GM23338 (cell line): ENCODE measurements around the gene RAB30. TPM values are rescaled to one million over a fixed set of nuclear protein-coding genes. Genes with fewer than 3 reads are reported as not detected.

Source experiments
- ATAC-seq: fragments of 200-7000 bp; cut with Tn5 transposase; 3 replicates; pipeline ENCODE4 v1.9.1; 2020
- DNase-seq: peaks from one replicate; pipeline ENCODE4 v3.0.0-alpha.2; 2015; ENCODE audit warnings: low spot score
- H2AFZ ChIP-seq: fragments of 200-600 bp; sonication (generic); 2 replicates; pipeline ENCODE4 v1.8.0; 2016; ENCODE audit warnings: antibody characterized with exemption, mild to moderate bottlenecking, moderate library complexity
- H3F3A ChIP-seq: fragments of 200-600 bp; sonication (generic); replicated peaks from 2 replicates; pipeline ENCODE4 v1.8.0; 2017; ENCODE audit warnings: antibody characterized with exemption, mixed run types, low read depth
- H3K27ac ChIP-seq: fragments of 200-600 bp; sonication (generic); 2 replicates; pipeline ENCODE4 v1.6.1; 2016; ENCODE audit warnings: low read depth
- H3K27me3 ChIP-seq: fragments of 200-600 bp; sonication (generic); 2 replicates; pipeline ENCODE4 v1.8.0; 2016; ENCODE audit warnings: mild to moderate bottlenecking, mixed run types, moderate library complexity; ENCODE audit not compliant: insufficient read depth
- H3K36me3 ChIP-seq: fragments of 200-600 bp; sonication (generic); 2 replicates; pipeline ENCODE4 v1.8.0; 2016; ENCODE audit warnings: mild to moderate bottlenecking; ENCODE audit not compliant: insufficient read depth
- H3K4me1 ChIP-seq: fragments of 200-600 bp; sonication (generic); 2 replicates; pipeline ENCODE4 v1.8.0; 2016; ENCODE audit warnings: mild to moderate bottlenecking, moderate library complexity; ENCODE audit not compliant: insufficient read depth
- H3K4me2 ChIP-seq: fragments of 200-600 bp; sonication (generic); 2 replicates; pipeline ENCODE4 v1.7.1; 2017; ENCODE audit warnings: mixed run types
- H3K4me3 ChIP-seq: fragments of 200-600 bp; sonication (generic); 2 replicates; pipeline ENCODE4 v1.6.1; 2016; ENCODE audit warnings: mixed run types
- H3K79me2 ChIP-seq: fragments of 200-600 bp; sonication (generic); replicated peaks from 2 replicates; pipeline ENCODE4 v1.8.0; 2017; ENCODE audit warnings: mild to moderate bottlenecking; ENCODE audit not compliant: insufficient read depth
- H3K9me2 ChIP-seq: fragments of 200-600 bp; sonication (generic); 2 replicates; pipeline ENCODE4 v1.8.0; 2017; ENCODE audit not compliant: insufficient read depth
- H4K20me1 ChIP-seq: fragments of 200-600 bp; sonication (generic); replicated peaks from 2 replicates; pipeline ENCODE4 v1.8.0; 2017; ENCODE audit warnings: mild to moderate bottlenecking; ENCODE audit not compliant: insufficient read depth
- H3K27ac Mint-ChIP-seq: 2 replicates; pipeline ENCODE4 v1.8.0; 2020; ENCODE audit warnings: inconsistent platforms, mild to moderate bottlenecking, moderate library complexity, mixed read lengths
- H3K27me3 Mint-ChIP-seq: 3 replicates; pipeline ENCODE4 v1.8.0; 2022; ENCODE audit warnings: low read depth, mild to moderate bottlenecking, moderate library complexity, mixed read lengths, inconsistent platforms; ENCODE audit not compliant: insufficient read depth, poor library complexity
- H3K36me3 Mint-ChIP-seq: 3 replicates; pipeline ENCODE4 v1.8.0; 2021; ENCODE audit warnings: low read depth, mild to moderate bottlenecking, inconsistent platforms, moderate library complexity, mixed read lengths
- H3K4me1 Mint-ChIP-seq: 3 replicates; pipeline ENCODE4 v1.8.0; 2020; ENCODE audit warnings: mild to moderate bottlenecking, inconsistent platforms, mixed read lengths
- H3K4me3 Mint-ChIP-seq: 3 replicates; pipeline ENCODE4 v1.8.0; 2021; ENCODE audit warnings: moderate library complexity, mild to moderate bottlenecking, inconsistent platforms, mixed read lengths
- H3K9me3 Mint-ChIP-seq: 3 replicates; pipeline ENCODE4 v1.8.0; 2020; ENCODE audit warnings: moderate library complexity, mild to moderate bottlenecking, inconsistent platforms, mixed read lengths
- CREB1 ChIP-seq: fragments of 250-450 bp; sonication (Bioruptor Pico); IDR thresholded peaks from 2 replicates; pipeline ENCODE4 v1.5.0; 2020; ENCODE audit warnings: low read depth, mild to moderate bottlenecking, moderate library complexity
- CTCF ChIP-seq, 2 experiments: fragments of 200-600 bp in 1 of 2; sonication (generic) in 1 of 2; conservative IDR thresholded peaks; 2 replicates each; pipeline versions ENCODE4 v1.5.1 to v1.6.1; 2016 to 2017; ENCODE audit warnings: antibody characterized with exemption in 2 of 2, low read depth in 2 of 2, mild to moderate bottlenecking in 2 of 2, moderate library complexity in 1 of 2
- ETS1 ChIP-seq: IDR thresholded peaks from 2 replicates; pipeline ENCODE4 v1.6.1; 2016; ENCODE audit warnings: antibody characterized with exemption
- EZH2 ChIP-seq: fragments of 200-600 bp; sonication (generic); IDR thresholded peaks from one replicate; pipeline ENCODE4 v1.8.0; 2017; ENCODE audit warnings: antibody characterized with exemption, mild to moderate bottlenecking, low read depth; ENCODE audit not compliant: unreplicated experiment
- EZH2phosphoT487 ChIP-seq: fragments of 200-600 bp; sonication (generic); IDR thresholded peaks from one replicate; pipeline ENCODE4 v1.8.1; 2018; ENCODE audit warnings: antibody characterized with exemption; ENCODE audit not compliant: unreplicated experiment
- JUNB ChIP-seq: IDR thresholded peaks from one replicate; pipeline ENCODE4 v1.6.1; 2016; ENCODE audit warnings: antibody characterized with exemption; ENCODE audit not compliant: unreplicated experiment
- NANOG ChIP-seq: IDR thresholded peaks from 2 replicates; pipeline ENCODE4 v1.6.1; 2016; ENCODE audit warnings: antibody characterized with exemption, borderline replicate concordance
- POLR2AphosphoS5 ChIP-seq: IDR thresholded peaks from 2 replicates; pipeline ENCODE4 v1.6.1; 2016; ENCODE audit warnings: antibody characterized with exemption, low read depth
- REST ChIP-seq: IDR thresholded peaks from one replicate; pipeline ENCODE4 v1.6.1; 2018; ENCODE audit warnings: antibody characterized with exemption; ENCODE audit not compliant: unreplicated experiment
- STAT1 ChIP-seq: IDR thresholded peaks from one replicate; pipeline ENCODE4 v1.6.1; 2016; ENCODE audit warnings: antibody characterized with exemption; ENCODE audit not compliant: unreplicated experiment
- ZNF114 ChIP-seq: fragments of 250-450 bp; sonication (Bioruptor Pico); IDR thresholded peaks from 2 replicates; pipeline ENCODE4 v1.5.0; 2020; ENCODE audit warnings: mild to moderate bottlenecking, moderate library complexity
- ZNF331 ChIP-seq: fragments of 250-450 bp; sonication (Bioruptor Pico); IDR thresholded peaks from 2 replicates; pipeline ENCODE4 v1.5.0; 2020; ENCODE audit warnings: low read depth, mild to moderate bottlenecking, moderate library complexity
- ZNF462 ChIP-seq: fragments of 250-450 bp; sonication (Bioruptor Pico); IDR thresholded peaks from 2 replicates; pipeline ENCODE4 v1.5.0; 2020; ENCODE audit warnings: mild to moderate bottlenecking, moderate library complexity
- polyA plus RNA-seq: library from polyadenylated mRNA; unstranded; fragments of >200 nt; fragmentation: Nextera tagmentation; extraction: Ambion mirVana; gene quantifications from 2 replicates; pipeline ENCODE4 v1.2.1, GENCODE V29; 2016
- total RNA-seq: library from RNA; depleted of rRNA; stranded (reverse); fragments of >200 nt; shearing (Covaris generic); gene quantifications from 2 replicates; pipeline ENCODE4 v1.2.3, GENCODE V29; 2014

Gene RAB30
- total and polyA plus RNA-seq, 2 experiments from 2014 or later, result 3.3 to 6.6 TPM

- no peaks in the 10 kb centered on the region for H3K27me3 Mint-ChIP-seq
- H3K36me3 Mint-ChIP-seq, result no peaks in the 10 kb centered on the region
- Histone ChIP-seq H3F3A (no peaks in the 10 kb centered on the region), H4K20me1 (no peaks in the 10 kb centered on the region), H3K27ac (no peak overlapping the region), H3K36me3 (no peaks in the 10 kb centered on the region), H3K4me2 (no peak overlapping the region), H3K27me3 (no peaks in the 10 kb centered on the region), H3K4me1 (peaks cover 24% of the 10 kb centered on the region), H3K79me2 (peaks cover 15% of the 10 kb centered on the region), H3K4me3 (no peak overlapping the region), H3K9me2 (no peaks in the 10 kb centered on the region), H2AFZ (no peak overlapping the region)
- H3K9me3 Mint-ChIP-seq, result no peaks in the 10 kb centered on the region
- H3K4me3 Mint-ChIP-seq, result no peak overlapping the region
- TF ChIP-seq POLR2AphosphoS5, result no peak
- no peak for TF ChIP-seq ZNF331 (CRISPR knock-in tag)
- no peak for TF ChIP-seq EZH2
- no peak for TF ChIP-seq JUNB
- no peak for TF ChIP-seq CTCF (conservative IDR thresholded peaks at IDR 0.05; ENCODE audit: low read depth in 2 of 2)
- TF ChIP-seq ZNF114 (CRISPR knock-in tag), result no peak
- no peak for TF ChIP-seq STAT1
- no peak for TF ChIP-seq CREB1 (CRISPR knock-in tag)
- no peak for TF ChIP-seq ETS1
- TF ChIP-seq ZNF462, result no peak
- TF ChIP-seq NANOG, result no peak
- TF ChIP-seq REST, result no peak
- TF ChIP-seq EZH2phosphoT487, result no peak
- DNase-seq, result no peak
- H3K4me1 Mint-ChIP-seq, result peaks cover 25% of the 10 kb centered on the region
- no peak for ATAC-seq
- no peak overlapping the region for H3K27ac Mint-ChIP-seq
These were observed 45.5 kb downstream of the RAB30 start for GRCh38 chr11:83026229-83026628.
